ENCODE measurements around the gene FKBP3. TPM values are rescaled to one million over a fixed set of nuclear protein-coding genes. Genes with fewer than 3 reads are reported as not detected.

FKBP3 gene
- total and polyA plus RNA-seq, 2 of the 4 experiments (the other 2 are of a cell fraction) = 8.6 to 45.3 TPM

GRCh38 chr14:45150386-45150890 is 16.2 kb upstream of the FKBP3 start:
- ATAC-seq (ENCODE audit: low read depth) (no peak), DNase-seq (no peak)
- H4K5ac ChIP-seq (ENCODE audit: low read depth, low read length) = no peak overlapping the region
- CTCF ChIA-PET = no interaction called here
- H3K18ac ChIP-seq (ENCODE audit: low read depth, low read length) = no peak overlapping the region
- no peak overlapping the region for H2BK5ac ChIP-seq (ENCODE audit: low read depth, low read length, poor library complexity, severe bottlenecking)
- H2BK20ac ChIP-seq (ENCODE audit: low read depth, low read length) = no peak overlapping the region
- peaks cover 0 to 3% of the 10 kb centered on the region in 2 experiments; a peak in 2 of 4 replicates for H3K79me1 ChIP-seq (ENCODE audit: low read depth in 1 of 2, low read length in 2 of 2)
- H3K4me1 ChIP-seq (ENCODE audit: control insufficient read depth, insufficient read depth, low read length) = no peaks in the 10 kb centered on the region
- H3K27ac ChIP-seq (ENCODE audit: insufficient read depth, low read length) = no peak overlapping the region
- H3K4ac ChIP-seq (ENCODE audit: low read depth, low read length) = no peak overlapping the region
- no TSS peak for BruUV-seq (replicated peaks)
- in situ Hi-C loops (cut with MboI; ENCODE audit: low sequenced_read_pairs) (no loop called here), dilution Hi-C loops (cut with HindIII; ENCODE audit: low sequenced_read_pairs, unreplicated experiment) (no loop called here), intact Hi-C loops (cut with micrococcal nuclease) (no loop called here)
- no peak overlapping the region for H3K56ac ChIP-seq (ENCODE audit: extremely low read depth, insufficient read depth, low read length)
- H3K23ac ChIP-seq (ENCODE audit: low read depth, low read length) = no peak overlapping the region
- H3K4me3 ChIP-seq (ENCODE audit: insufficient read depth, low read depth, low read length) = no peak overlapping the region
- no peak overlapping the region for H2BK120ac ChIP-seq (ENCODE audit: low read depth, low read length)
- H3K27me3 ChIP-seq (ENCODE audit: control insufficient read depth, insufficient read depth, low read length) = no peaks in the 10 kb centered on the region
- no peak overlapping the region for H2AK5ac ChIP-seq (ENCODE audit: low read depth, low read length)
- H4K8ac ChIP-seq (ENCODE audit: low read depth in 2 of 2, low read length in 2 of 2) = no peak overlapping the region
- POLR2A ChIA-PET (ENCODE audit: unreplicated experiment) = no interaction called here
- H3K36me3 ChIP-seq (ENCODE audit: control insufficient read depth, insufficient read depth, low read length) = no peaks in the 10 kb centered on the region
- no peak overlapping the region for H2BK15ac ChIP-seq (ENCODE audit: low read depth, low read length)
- no peak overlapping the region for H3K14ac ChIP-seq (replicated peaks; ENCODE audit: low read depth, low read length)
- 100% methylated on average over 1 of the region's 4 CpGs; no CpG with 5 or more reads in 1 of the 2 experiments for WGBS, 2 experiments (ENCODE audit: extremely low coverage in 2 of 2, insufficient read length in 1 of 2)
- no peaks in the 10 kb centered on the region for H3K9me1 ChIP-seq (ENCODE audit: insufficient read depth, low read length)
- H3K4me2 ChIP-seq (ENCODE audit: low read depth, low read length) = no peak overlapping the region
- H3K9ac ChIP-seq (ENCODE audit: low read depth, low read length) = no peak overlapping the region
- no peak overlapping the region for H4K91ac ChIP-seq (ENCODE audit: insufficient read depth, low read depth, low read length)
- TF ChIP-seq CHD1 (IDR thresholded peaks at IDR 0.05; ENCODE audit: low read depth, low read length) (no peak), RFX5 (IDR thresholded peaks at IDR 0.05; ENCODE audit: low read depth, low read length) (no peak), SMC3 (IDR thresholded peaks at IDR 0.05; ENCODE audit: low read depth, low read length) (no peak), MXI1 (IDR thresholded peaks at IDR 0.05; ENCODE audit: borderline replicate concordance, low read depth, low read length) (no peak), RCOR1 (IDR thresholded peaks at IDR 0.05; ENCODE audit: insufficient replicate concordance, low read length) (no peak), FOS (IDR thresholded peaks at IDR 0.05; ENCODE audit: low read depth, low read length) (no peak), NFE2L2 (IDR thresholded peaks at IDR 0.05; ENCODE audit: low read depth, low read length) (no peak), BHLHE40 (IDR thresholded peaks at IDR 0.05; ENCODE audit: low read depth, low read length) (no peak), MAZ (IDR thresholded peaks at IDR 0.05; ENCODE audit: borderline replicate concordance, low read depth, low read length) (no peak), RAD21 (IDR thresholded peaks at IDR 0.05; ENCODE audit: low read length) (no peak), CEBPB (IDR thresholded peaks at IDR 0.05; ENCODE audit: low read depth, low read length) (no peak), ELK1 (IDR thresholded peaks at IDR 0.05; ENCODE audit: borderline replicate concordance, low read depth, low read length) (no peak), MAFK (IDR thresholded peaks at IDR 0.05; ENCODE audit: low read depth, low read length) (no peak), POLR2A (IDR thresholded peaks at IDR 0.05; ENCODE audit: low read depth, low read length) (no peak)
- TF ChIP-seq, protein P1, sequence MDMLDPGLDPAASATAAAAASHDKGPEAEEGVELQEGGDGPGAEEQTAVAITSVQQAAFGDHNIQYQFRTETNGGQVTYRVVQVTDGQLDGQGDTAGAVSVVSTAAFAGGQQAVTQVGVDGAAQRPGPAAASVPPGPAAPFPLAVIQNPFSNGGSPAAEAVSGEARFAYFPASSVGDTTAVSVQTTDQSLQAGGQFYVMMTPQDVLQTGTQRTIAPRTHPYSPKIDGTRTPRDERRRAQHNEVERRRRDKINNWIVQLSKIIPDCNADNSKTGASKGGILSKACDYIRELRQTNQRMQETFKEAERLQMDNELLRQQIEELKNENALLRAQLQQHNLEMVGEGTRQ (IDR thresholded peaks at IDR 0.05; ENCODE audit: low read depth, low read length) = no peak
- TF ChIP-seq, protein P2, sequence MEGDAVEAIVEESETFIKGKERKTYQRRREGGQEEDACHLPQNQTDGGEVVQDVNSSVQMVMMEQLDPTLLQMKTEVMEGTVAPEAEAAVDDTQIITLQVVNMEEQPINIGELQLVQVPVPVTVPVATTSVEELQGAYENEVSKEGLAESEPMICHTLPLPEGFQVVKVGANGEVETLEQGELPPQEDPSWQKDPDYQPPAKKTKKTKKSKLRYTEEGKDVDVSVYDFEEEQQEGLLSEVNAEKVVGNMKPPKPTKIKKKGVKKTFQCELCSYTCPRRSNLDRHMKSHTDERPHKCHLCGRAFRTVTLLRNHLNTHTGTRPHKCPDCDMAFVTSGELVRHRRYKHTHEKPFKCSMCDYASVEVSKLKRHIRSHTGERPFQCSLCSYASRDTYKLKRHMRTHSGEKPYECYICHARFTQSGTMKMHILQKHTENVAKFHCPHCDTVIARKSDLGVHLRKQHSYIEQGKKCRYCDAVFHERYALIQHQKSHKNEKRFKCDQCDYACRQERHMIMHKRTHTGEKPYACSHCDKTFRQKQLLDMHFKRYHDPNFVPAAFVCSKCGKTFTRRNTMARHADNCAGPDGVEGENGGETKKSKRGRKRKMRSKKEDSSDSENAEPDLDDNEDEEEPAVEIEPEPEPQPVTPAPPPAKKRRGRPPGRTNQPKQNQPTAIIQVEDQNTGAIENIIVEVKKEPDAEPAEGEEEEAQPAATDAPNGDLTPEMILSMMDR (conservative IDR thresholded peaks at IDR 0.05; ENCODE audit: low read depth, low read length) = no peak
- H3K9me3 ChIP-seq (ENCODE audit: control insufficient read depth, insufficient read depth, low read length) = no peaks in the 10 kb centered on the region
- H4K20me1 ChIP-seq (ENCODE audit: insufficient read depth, low read length) = no peaks in the 10 kb centered on the region
- no peak overlapping the region for H2AK9ac ChIP-seq (replicated peaks; ENCODE audit: low read depth, low read length, poor library complexity)
- no peak overlapping the region for H2AFZ ChIP-seq (replicated peaks; ENCODE audit: low read length, poor library complexity)
